ENCODE measurements around the gene RABGAP1L.
A peak's percentile ranks its signal among the peaks of the same experiment; 100 is the strongest.
"Not testable (repeated sequence)": the region's sequence is repeated elsewhere in the genome, so short reads cannot be mapped to it uniquely, and the experiment has no call there.

RABGAP1L gene

GRCh38 chr1:174841747-174842146 is 682.4 kb downstream of the RABGAP1L start:
- H3K4me3 ChIP-seq (replicated peaks in 1 of 2; ENCODE audit: low read depth in 2 of 2, low read length in 2 of 2): no peak overlapping the region
- TF ChIP-seq CTCF (IDR thresholded peaks at IDR 0.05; ENCODE audit: low read depth, low read length): no peak
- no peak for DNase-seq (ENCODE audit: low read depth in 2 of 2)

- H3K4me3 ChIP-seq (replicated peaks in 1 of 2; ENCODE audit: low read depth in 2 of 2, low read length in 2 of 2): not testable (repeated sequence)
- DNase-seq (ENCODE audit: low read depth in 2 of 2): peak in 1 of 2 donors; percentile 45
Observed at GRCh38 chr1:174848593-174849560, 689.6 kb downstream of the RABGAP1L start.

GRCh38 chr1:174850726-174851125 is 691.4 kb downstream of the RABGAP1L start:
- TF ChIP-seq CTCF (IDR thresholded peaks at IDR 0.05; ENCODE audit: low read depth, low read length): no peak
- DNase-seq (ENCODE audit: low read depth in 2 of 2): no peak
- H3K4me3 ChIP-seq (replicated peaks in 1 of 2; ENCODE audit: low read depth in 2 of 2, low read length in 2 of 2): no peak overlapping the region

- H3K4me3 ChIP-seq (replicated peaks in 1 of 2; ENCODE audit: low read depth in 2 of 2, low read length in 2 of 2): no peak overlapping the region
- peak in 1 of 2 donors; percentile 2 for DNase-seq (ENCODE audit: low read depth in 2 of 2)
- TF ChIP-seq CTCF (IDR thresholded peaks at IDR 0.05; ENCODE audit: low read depth, low read length): no peak
Observed at GRCh38 chr1:174858301-174858700, 699.0 kb downstream of the RABGAP1L start.

GRCh38 chr1:174870319-174870718 is 711.0 kb downstream of the RABGAP1L start:
- no peak for DNase-seq (ENCODE audit: low read depth in 2 of 2)
- TF ChIP-seq CTCF (IDR thresholded peaks at IDR 0.05; ENCODE audit: low read depth, low read length): no peak
- H3K4me3 ChIP-seq (replicated peaks in 1 of 2; ENCODE audit: low read depth in 2 of 2, low read length in 2 of 2): no peak overlapping the region

GRCh38 chr1:174871886-174872285 is 712.6 kb downstream of the RABGAP1L start:
- no peak for DNase-seq (ENCODE audit: low read depth in 2 of 2)
- TF ChIP-seq CTCF (IDR thresholded peaks at IDR 0.05; ENCODE audit: low read depth, low read length): no peak
- no peak overlapping the region for H3K4me3 ChIP-seq (replicated peaks in 1 of 2; ENCODE audit: low read depth in 2 of 2, low read length in 2 of 2)

- DNase-seq (ENCODE audit: low read depth in 2 of 2): peak in 1 of 2 donors; percentile 39
- no peak for TF ChIP-seq CTCF (IDR thresholded peaks at IDR 0.05; ENCODE audit: low read depth, low read length)
- H3K4me3 ChIP-seq (replicated peaks in 1 of 2; ENCODE audit: low read depth in 2 of 2, low read length in 2 of 2): no peak overlapping the region
Observed at GRCh38 chr1:174872615-174873058, 713.3 kb downstream of the RABGAP1L start.
